Activated naive CD8-positive, alpha-beta T cell (primary cell): ENCODE measurements around the gene PODNL1.
A peak's percentile ranks its signal among the peaks of the same experiment; 100 is the strongest.

ENCODE experiments used
- H3K27ac Mint-ChIP-seq: one replicate; pipeline ENCODE4 v1.8.0; 2021; ENCODE audit warnings: mixed read lengths
- H3K27me3 Mint-ChIP-seq: one replicate; pipeline ENCODE4 v1.8.0; 2021; ENCODE audit warnings: mixed read lengths
- H3K36me3 Mint-ChIP-seq: one replicate; pipeline ENCODE4 v1.8.0; 2021; ENCODE audit warnings: mixed read lengths
- H3K4me1 Mint-ChIP-seq: one replicate; pipeline ENCODE4 v1.8.0; 2021; ENCODE audit warnings: low read depth, mixed read lengths
- H3K4me3 Mint-ChIP-seq: one replicate; pipeline ENCODE4 v1.8.0; 2021; ENCODE audit warnings: mild to moderate bottlenecking, mixed read lengths
- H3K9me3 Mint-ChIP-seq: one replicate; pipeline ENCODE4 v1.8.0; 2021; ENCODE audit warnings: low read depth, mixed read lengths

PODNL1 gene

DNA sequence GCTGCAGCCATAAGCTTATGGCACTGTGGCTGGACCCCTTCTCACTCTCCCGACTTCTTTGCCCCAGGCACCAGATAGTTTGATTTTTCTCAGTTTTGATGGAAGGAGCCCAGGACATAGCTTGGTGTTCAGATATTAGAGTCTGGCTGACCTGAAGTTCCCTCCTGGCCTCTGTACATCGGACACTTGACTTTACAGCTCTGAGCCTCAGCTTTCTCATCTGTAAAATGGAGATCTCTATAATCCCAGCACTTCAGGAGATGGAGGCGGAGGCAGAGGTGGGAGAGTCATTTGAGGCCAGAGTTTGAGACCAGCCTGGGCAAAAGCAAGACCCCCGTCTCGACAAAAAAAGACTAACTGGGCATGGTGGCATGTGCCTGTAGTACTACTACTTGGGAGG is 31.3 kb downstream of the PODNL1 start:
- Mint-ChIP-seq H3K27me3 (no peaks in the 10 kb centered on the region), H3K9me3 (no peaks in the 10 kb centered on the region), H3K4me3 (peak overlapping the region; percentile 87), H3K4me1 (peaks cover 15% of the 10 kb centered on the region), H3K27ac (peak overlapping the region; percentile 61), H3K36me3 (no peaks in the 10 kb centered on the region)

DNA sequence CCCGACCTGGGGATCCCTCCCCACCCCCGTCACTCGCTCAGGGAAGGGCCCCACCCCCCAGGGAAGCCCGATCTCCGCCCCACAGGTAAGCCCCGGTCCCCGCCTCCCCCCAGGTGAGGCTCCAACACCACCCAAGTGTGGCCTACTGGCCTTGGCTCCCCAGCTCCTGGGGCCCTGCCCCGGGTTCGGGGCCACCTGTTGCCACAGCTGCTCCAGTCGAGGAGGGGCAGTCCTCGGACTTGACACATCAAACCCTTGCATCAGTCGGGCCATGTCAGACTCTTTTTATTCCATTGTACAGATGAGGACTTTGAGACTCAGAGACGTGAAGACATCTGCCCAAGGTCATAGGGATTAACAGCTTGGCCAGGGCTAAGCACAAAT is 31.7 kb downstream of the PODNL1 start:
- no peaks in the 10 kb centered on the region for H3K36me3 Mint-ChIP-seq
- H3K27ac Mint-ChIP-seq: no peak overlapping the region
- peak overlapping the region; percentile 87 for H3K4me3 Mint-ChIP-seq
- H3K27me3 Mint-ChIP-seq: no peaks in the 10 kb centered on the region
- peaks cover 15% of the 10 kb centered on the region for H3K4me1 Mint-ChIP-seq
- no peaks in the 10 kb centered on the region for H3K9me3 Mint-ChIP-seq

DNA sequence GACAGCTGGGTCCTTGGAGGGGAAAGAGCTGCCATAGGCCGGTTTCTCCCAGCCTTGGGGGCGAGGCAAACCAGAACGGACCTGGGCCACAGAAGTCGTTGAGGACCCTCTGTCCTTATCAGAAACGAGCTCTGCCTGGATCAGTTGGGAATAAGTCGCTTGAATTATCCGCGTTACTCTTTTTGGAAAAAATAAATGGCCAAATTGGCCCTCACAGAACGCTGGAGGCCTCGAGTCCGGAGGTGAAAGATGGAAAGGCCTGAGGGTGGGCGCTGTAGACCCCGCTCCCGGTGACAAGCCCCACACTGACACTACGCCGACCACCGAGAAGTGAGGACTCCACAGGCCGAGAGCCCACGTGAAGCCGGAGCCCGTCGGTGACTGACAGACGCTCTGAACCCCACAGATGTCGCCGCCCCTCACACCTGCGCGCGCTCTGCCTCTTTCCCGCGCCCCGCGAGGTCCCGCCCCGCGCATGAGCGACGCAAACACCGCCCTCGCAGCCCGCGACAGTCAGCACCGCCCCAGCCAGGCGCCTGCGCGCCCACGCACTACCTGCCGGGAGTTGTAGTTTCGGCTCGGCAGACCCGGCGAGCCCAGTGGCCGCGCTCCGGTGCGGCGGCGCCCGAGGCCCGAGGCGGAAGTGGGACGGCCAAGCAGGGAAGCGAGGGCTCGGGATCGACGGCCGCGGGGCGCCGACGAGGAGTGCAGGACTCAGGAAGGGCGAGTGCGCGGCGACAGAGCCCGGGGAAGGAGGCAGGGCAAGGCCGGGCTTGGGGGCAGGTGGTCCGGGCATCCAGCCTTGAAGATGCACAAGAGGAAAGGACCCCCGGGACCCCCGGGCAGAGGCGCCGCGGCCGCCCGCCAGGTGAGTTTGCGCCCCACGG is 32.3 kb downstream of the PODNL1 start, which contains the start of the genes BRME1 and CC2D1A:
Gene BRME1, minus strand, starts transcription at position 484 of the 887 bp plus-strand sequence. CDS start 1,225 bp downstream, outside the sequence.
Gene CC2D1A, plus strand, starts transcription at position 568 of the 887 bp plus-strand sequence. Its CDS starts 241 bp downstream, at position 809.
- peak within 1 kb of the TSS; percentile 89 for H3K27ac Mint-ChIP-seq
- no peaks in the 10 kb centered on the region for H3K36me3 Mint-ChIP-seq
- H3K4me1 Mint-ChIP-seq: peaks cover 15% of the 10 kb centered on the region
- H3K4me3 Mint-ChIP-seq: peak within 1 kb of the TSS; percentile 87
- no peaks in the 10 kb centered on the region for H3K27me3 Mint-ChIP-seq
- H3K9me3 Mint-ChIP-seq: no peaks in the 10 kb centered on the region

DNA sequence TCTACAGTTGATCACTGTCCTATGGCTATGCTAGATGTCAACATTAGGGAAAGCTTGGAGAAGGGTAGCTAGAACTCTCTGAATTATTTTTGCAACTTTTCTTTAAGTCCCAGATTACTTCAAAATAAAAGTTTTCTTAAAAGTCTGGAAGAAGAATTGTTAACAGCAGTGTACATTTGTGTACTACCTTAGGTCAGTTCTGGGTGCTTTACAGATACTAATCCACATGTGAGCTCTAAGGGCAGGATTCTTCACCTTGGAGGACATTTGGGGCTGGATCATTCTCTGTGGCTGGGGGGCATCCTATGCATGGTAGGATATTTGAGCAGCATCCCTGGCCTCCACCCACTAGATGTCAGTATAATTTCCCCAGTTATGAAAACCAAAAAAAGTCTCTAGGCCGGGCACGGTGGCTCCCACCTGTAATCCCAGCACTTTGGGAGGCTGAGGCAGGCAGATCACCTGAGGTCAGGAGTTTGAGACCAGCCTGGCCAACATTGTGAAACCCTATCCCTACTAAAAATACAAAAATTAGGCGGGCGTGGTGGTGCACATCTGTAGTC is 35.1 kb downstream of the PODNL1 start:
- no peak overlapping the region for H3K27ac Mint-ChIP-seq
- no peaks in the 10 kb centered on the region for H3K9me3 Mint-ChIP-seq
- H3K36me3 Mint-ChIP-seq: no peaks in the 10 kb centered on the region
- H3K4me3 Mint-ChIP-seq: no peak overlapping the region
- no peaks in the 10 kb centered on the region for H3K27me3 Mint-ChIP-seq
- H3K4me1 Mint-ChIP-seq: peaks cover 15% of the 10 kb centered on the region

DNA sequence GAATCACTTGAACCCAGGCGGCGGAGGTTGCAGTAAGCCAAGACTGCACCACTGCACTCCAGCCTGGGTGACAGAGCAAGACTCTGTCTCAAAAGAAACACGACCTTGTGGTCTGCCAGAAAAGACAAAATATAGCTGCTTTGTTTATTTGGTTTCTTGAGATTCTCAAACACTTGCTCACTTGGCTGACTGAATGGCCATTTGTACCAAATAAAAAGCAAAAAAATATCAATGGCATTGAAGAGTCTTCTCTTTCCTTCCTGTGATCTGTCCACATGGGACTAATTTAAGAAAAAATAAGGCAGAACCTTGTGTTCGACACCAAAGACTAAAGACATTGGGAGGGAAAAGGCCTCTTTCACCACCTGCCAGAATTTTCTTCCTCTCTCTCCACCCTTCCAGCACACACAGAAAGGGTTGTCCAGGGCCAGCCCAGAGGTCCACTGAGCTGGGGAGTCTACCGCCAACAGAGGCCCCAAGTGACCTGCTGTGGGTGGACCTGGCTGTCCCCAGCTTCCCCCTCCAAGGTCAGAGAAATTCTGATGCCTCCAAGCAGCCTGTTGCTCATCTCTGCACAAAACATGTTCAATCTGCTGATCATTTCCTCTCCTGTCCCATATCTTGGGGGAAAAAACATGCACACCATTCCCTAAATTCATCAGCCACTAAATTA is 38.2 kb downstream of the PODNL1 start:
- Mint-ChIP-seq H3K27me3 (no peaks in the 10 kb centered on the region), H3K9me3 (no peaks in the 10 kb centered on the region), H3K4me3 (no peak overlapping the region), H3K4me1 (peaks cover 3% of the 10 kb centered on the region), H3K36me3 (no peaks in the 10 kb centered on the region), H3K27ac (no peak overlapping the region)

DNA sequence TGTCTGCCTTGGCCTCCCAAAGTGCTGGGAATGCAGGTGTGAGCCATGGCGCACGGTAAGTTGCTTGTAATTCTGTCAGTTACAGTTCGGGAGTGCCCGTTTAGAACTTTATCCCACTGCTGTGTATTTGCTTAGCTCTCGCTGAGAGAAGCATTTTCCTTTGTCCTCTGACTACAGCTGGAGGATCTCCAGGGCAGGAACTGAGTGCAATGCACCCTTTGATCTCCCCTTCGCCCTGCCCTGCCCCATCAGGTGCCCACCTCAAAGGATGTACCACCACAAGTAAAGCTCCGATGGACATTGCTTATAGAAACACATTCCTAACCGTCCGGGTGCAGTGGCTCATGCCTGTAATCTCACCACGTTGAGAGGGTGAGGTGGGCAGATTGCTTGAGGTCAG is 38.8 kb downstream of the PODNL1 start:
- H3K27ac Mint-ChIP-seq: no peak overlapping the region
- H3K4me1 Mint-ChIP-seq: no peaks in the 10 kb centered on the region
- H3K4me3 Mint-ChIP-seq: no peak overlapping the region
- no peaks in the 10 kb centered on the region for H3K27me3 Mint-ChIP-seq
- H3K36me3 Mint-ChIP-seq: no peaks in the 10 kb centered on the region
- no peaks in the 10 kb centered on the region for H3K9me3 Mint-ChIP-seq

DNA sequence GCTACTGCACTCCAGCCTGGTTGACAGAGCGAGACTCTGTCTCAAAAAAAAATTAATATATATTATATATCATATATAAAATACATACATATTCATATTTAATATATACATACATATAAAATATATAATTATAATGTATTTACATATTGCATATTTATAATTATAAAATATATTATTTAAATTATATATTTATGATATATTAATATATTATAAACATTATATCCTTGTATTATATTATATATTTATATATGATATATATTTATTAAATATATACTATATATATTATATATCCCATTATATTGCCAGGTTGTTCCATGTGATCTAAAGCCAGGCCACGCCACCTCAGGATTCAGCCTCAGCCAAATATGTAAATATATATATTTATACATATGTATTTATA is 42.0 kb downstream of the PODNL1 start:
- Mint-ChIP-seq H3K9me3 (no peaks in the 10 kb centered on the region), H3K36me3 (no peaks in the 10 kb centered on the region), H3K27ac (no peak overlapping the region), H3K4me1 (no peaks in the 10 kb centered on the region), H3K4me3 (no peak overlapping the region), H3K27me3 (no peaks in the 10 kb centered on the region)

DNA sequence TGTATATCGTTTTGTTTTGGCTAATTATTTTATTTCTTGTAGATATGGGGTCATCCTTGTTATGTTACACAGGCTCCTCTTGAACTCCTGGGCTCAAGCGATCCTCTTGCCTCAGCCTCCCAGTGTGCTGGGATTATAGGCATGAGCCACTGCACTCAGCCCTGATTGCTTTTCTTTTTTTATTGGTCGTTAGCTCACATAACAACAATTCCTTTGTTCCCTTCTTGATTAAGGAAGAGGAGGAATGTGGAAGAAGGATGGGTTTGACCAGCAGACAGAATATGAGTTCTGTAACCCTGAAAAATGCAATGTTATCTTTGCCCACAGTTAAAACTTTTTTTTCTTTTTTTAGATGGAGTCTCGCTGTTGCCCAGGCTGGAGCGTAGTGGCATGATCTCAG is 43.7 kb downstream of the PODNL1 start:
- Mint-ChIP-seq H3K36me3 (no peaks in the 10 kb centered on the region), H3K9me3 (no peaks in the 10 kb centered on the region), H3K27ac (no peak overlapping the region), H3K4me3 (no peak overlapping the region), H3K4me1 (no peaks in the 10 kb centered on the region), H3K27me3 (no peaks in the 10 kb centered on the region)

DNA sequence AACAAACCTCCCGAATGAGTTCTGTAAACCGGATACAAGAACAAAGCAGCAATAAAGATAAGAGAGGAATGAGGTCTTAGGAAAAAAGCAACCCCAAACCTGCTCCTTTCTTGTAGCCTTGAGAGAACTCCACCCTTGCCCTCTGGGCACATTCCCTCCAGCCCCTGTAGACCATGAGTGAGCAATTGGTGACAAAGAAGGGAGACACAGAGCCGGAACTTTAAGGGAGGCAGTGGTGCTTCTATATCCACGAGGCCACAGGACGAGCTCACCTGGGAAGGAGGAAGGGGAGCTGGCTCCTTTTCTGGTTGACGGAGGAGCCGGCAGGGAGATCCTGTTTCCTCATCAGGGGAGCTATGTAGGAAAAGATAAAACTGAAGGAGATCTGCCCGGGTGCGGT is 45.3 kb downstream of the PODNL1 start:
- no peaks in the 10 kb centered on the region for H3K9me3 Mint-ChIP-seq
- no peaks in the 10 kb centered on the region for H3K4me1 Mint-ChIP-seq
- H3K4me3 Mint-ChIP-seq: no peak overlapping the region
- H3K36me3 Mint-ChIP-seq: no peaks in the 10 kb centered on the region
- H3K27me3 Mint-ChIP-seq: no peaks in the 10 kb centered on the region
- H3K27ac Mint-ChIP-seq: no peak overlapping the region

DNA sequence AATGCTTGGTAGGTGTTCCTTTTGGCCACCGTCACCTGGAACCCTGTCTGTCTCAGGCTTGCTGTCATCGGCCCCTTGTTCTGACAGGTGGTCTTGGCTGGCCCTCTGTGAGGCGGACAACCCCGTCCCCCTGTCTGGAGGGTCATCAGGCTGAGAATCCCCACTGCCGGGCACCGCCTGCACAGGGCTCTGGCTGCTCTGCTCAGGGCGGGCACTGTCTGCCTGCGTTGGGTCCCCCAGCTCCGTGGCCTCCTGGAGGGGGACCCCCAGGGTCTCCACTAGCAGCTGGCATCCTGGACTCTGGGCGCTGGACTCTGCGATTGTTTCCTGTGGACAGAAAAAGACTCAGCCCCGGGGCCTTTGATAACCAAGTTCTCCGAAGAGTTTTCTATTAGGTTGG is 48.1 kb downstream of the PODNL1 start:
- H3K9me3 Mint-ChIP-seq: no peaks in the 10 kb centered on the region
- peaks cover 2% of the 10 kb centered on the region for H3K4me1 Mint-ChIP-seq
- no peak overlapping the region for H3K4me3 Mint-ChIP-seq
- no peaks in the 10 kb centered on the region for H3K27me3 Mint-ChIP-seq
- no peak overlapping the region for H3K27ac Mint-ChIP-seq
- no peaks in the 10 kb centered on the region for H3K36me3 Mint-ChIP-seq

DNA sequence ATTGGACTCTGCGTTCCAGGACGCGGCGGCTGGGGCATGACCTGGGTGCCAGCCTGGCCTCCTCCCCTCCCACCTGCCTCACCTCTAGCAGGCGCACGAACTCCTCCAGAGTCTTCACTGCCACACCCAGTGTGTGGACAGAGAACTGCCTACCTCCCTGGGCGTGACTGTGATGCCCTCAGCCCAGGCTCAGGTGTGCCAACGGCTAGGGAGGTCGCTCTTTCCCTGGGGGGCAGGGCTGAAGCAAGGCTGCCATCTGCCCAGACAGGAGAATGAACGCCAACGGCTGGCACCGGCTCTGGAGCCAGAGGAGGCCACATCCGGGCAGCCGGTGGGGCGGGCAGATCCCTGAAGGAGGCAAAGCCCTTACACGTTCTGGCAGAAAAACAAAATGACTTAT is 49.9 kb downstream of the PODNL1 start:
- no peaks in the 10 kb centered on the region for H3K36me3 Mint-ChIP-seq
- no peaks in the 10 kb centered on the region for H3K9me3 Mint-ChIP-seq
- no peaks in the 10 kb centered on the region for H3K27me3 Mint-ChIP-seq
- H3K4me3 Mint-ChIP-seq: no peak overlapping the region
- H3K4me1 Mint-ChIP-seq: peaks cover 7% of the 10 kb centered on the region
- H3K27ac Mint-ChIP-seq: no peak overlapping the region

DNA sequence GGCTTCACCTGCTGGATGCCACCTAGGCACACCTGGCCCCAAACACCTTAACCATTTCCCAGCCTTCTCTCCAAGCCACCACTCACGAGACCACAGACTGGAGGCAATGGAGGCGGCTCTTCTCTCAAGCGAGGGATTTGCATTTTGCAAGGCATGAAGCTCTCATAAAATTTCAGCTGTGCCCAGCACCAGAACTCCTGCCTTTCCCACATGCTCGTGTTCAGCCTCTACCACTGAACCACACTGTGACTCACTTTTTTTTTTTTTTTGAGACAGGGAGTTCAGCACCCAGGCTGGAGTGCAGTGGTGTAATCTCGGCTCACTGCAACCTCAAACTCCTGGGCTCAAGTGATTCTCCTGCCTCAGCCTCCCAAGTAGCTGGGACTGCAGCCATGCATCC is 50.7 kb downstream of the PODNL1 start:
- peaks cover 10% of the 10 kb centered on the region for H3K4me1 Mint-ChIP-seq
- H3K27me3 Mint-ChIP-seq: no peaks in the 10 kb centered on the region
- H3K27ac Mint-ChIP-seq: no peak overlapping the region
- H3K9me3 Mint-ChIP-seq: no peaks in the 10 kb centered on the region
- H3K4me3 Mint-ChIP-seq: no peak overlapping the region
- no peaks in the 10 kb centered on the region for H3K36me3 Mint-ChIP-seq

DNA sequence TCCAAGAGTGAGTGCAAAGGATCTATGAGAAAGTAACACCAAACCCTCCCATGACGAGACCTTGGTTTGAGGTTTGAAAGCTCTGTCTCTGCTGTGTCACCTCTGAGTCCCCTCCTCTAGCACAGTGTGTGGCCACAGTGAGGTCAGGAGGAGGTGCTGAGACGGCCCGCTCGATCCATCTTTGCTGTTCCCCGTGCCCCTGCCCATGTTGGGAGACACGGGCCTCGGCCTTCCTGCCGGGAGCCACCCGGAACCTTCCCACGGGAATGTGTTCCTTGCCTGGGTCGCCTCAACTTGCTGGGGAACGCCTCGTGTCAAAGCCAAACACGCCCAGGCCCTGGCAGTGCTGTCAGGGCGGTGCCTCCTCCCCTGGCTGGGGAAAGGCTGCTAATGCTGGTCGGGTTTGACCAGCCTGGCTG is 51.2 kb downstream of the PODNL1 start:
- H3K4me3 Mint-ChIP-seq: no peak overlapping the region
- H3K36me3 Mint-ChIP-seq: no peaks in the 10 kb centered on the region
- H3K27me3 Mint-ChIP-seq: no peaks in the 10 kb centered on the region
- H3K9me3 Mint-ChIP-seq: no peaks in the 10 kb centered on the region
- peaks cover 15% of the 10 kb centered on the region for H3K4me1 Mint-ChIP-seq
- H3K27ac Mint-ChIP-seq: no peak overlapping the region

DNA sequence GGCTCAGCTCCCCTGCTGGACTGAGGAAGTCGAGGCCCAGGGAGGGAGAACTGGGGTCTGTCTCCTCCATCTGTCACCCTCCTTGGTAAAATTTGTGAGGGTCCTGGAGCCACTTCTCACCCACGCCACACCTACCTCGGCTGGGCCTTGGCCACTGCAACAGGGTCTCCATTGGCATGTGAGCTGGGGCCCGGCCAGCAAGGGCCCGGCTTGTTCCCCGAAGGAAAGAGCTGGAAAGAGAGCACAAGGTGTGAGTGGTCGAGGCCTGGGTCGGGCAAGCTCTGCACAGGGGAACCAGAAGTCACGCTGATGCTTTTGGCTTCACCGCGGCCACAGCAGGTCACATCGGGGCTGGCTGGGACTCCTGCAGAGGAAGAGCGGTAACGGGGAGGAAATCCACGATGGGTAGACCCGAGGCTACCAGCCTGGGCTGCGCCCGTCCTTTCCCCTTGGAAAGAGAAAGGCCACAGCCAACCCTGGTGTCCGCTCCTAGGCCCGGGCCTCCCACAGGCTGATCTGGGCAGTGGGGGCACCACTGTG is 52.3 kb downstream of the PODNL1 start:
- Mint-ChIP-seq H3K27me3 (no peaks in the 10 kb centered on the region), H3K9me3 (no peaks in the 10 kb centered on the region), H3K4me1 (peaks cover 27% of the 10 kb centered on the region), H3K36me3 (no peaks in the 10 kb centered on the region), H3K27ac (no peak overlapping the region), H3K4me3 (no peak overlapping the region)
